Measurements from ENCODE around the gene KY.

KY gene

GRCh38 chr3:134608023-134608770 lies 42.6 kb downstream of the KY start:
- H3K9ac ChIP-seq (ENCODE audit: low read length): no peak overlapping the region
- no peak overlapping the region for H3K27ac ChIP-seq (ENCODE audit: low read depth, low read length)
- H3K36me3 ChIP-seq (ENCODE audit: control insufficient read depth, insufficient read depth, low read length): no peaks in the 10 kb centered on the region
- no peak overlapping the region for H3K4me3 ChIP-seq (ENCODE audit: low read length)
- H3K27me3 ChIP-seq (ENCODE audit: control insufficient read depth, insufficient read depth, low read length): no peaks in the 10 kb centered on the region
- no peaks in the 10 kb centered on the region for H3K4me1 ChIP-seq (ENCODE audit: control insufficient read depth, insufficient read depth, low read length)

GRCh38 chr3:134607054-134608022 lies 43.5 kb downstream of the KY start:
- Histone ChIP-seq H3K4me3 (ENCODE audit: low read length) (no peak overlapping the region), H3K27me3 (ENCODE audit: control insufficient read depth, insufficient read depth, low read length) (no peaks in the 10 kb centered on the region), H3K27ac (ENCODE audit: low read depth, low read length) (no peak overlapping the region), H3K36me3 (ENCODE audit: control insufficient read depth, insufficient read depth, low read length) (no peaks in the 10 kb centered on the region), H3K9ac (ENCODE audit: low read length) (no peak overlapping the region), H3K4me1 (ENCODE audit: control insufficient read depth, insufficient read depth, low read length) (no peaks in the 10 kb centered on the region)

GRCh38 chr3:134606033-134607025 lies 44.5 kb downstream of the KY start:
- H3K4me3 ChIP-seq (ENCODE audit: low read length): no peak overlapping the region
- H3K36me3 ChIP-seq (ENCODE audit: control insufficient read depth, insufficient read depth, low read length): no peaks in the 10 kb centered on the region
- H3K9ac ChIP-seq (ENCODE audit: low read length): no peak overlapping the region
- no peaks in the 10 kb centered on the region for H3K4me1 ChIP-seq (ENCODE audit: control insufficient read depth, insufficient read depth, low read length)
- H3K27ac ChIP-seq (ENCODE audit: low read depth, low read length): no peak overlapping the region
- H3K27me3 ChIP-seq (ENCODE audit: control insufficient read depth, insufficient read depth, low read length): no peaks in the 10 kb centered on the region

- H3K36me3 ChIP-seq (ENCODE audit: control insufficient read depth, insufficient read depth, low read length): no peaks in the 10 kb centered on the region
- H3K27me3 ChIP-seq (ENCODE audit: control insufficient read depth, insufficient read depth, low read length): no peaks in the 10 kb centered on the region
- H3K27ac ChIP-seq (ENCODE audit: low read depth, low read length): no peak overlapping the region
- no peak overlapping the region for H3K4me3 ChIP-seq (ENCODE audit: low read length)
- no peak overlapping the region for H3K9ac ChIP-seq (ENCODE audit: low read length)
- no peaks in the 10 kb centered on the region for H3K4me1 ChIP-seq (ENCODE audit: control insufficient read depth, insufficient read depth, low read length)
These were observed 45.3 kb downstream of the KY start for GRCh38 chr3:134605556-134605955.

- Histone ChIP-seq H3K27ac (ENCODE audit: low read depth, low read length) (no peak overlapping the region), H3K27me3 (ENCODE audit: control insufficient read depth, insufficient read depth, low read length) (no peaks in the 10 kb centered on the region), H3K4me1 (ENCODE audit: control insufficient read depth, insufficient read depth, low read length) (no peaks in the 10 kb centered on the region), H3K36me3 (ENCODE audit: control insufficient read depth, insufficient read depth, low read length) (no peaks in the 10 kb centered on the region), H3K4me3 (ENCODE audit: low read length) (no peak overlapping the region), H3K9ac (ENCODE audit: low read length) (no peak overlapping the region)
These were observed 46.9 kb downstream of the KY start for GRCh38 chr3:134603956-134604355.

GRCh38 chr3:134603480-134603879 lies 47.3 kb downstream of the KY start:
- no peaks in the 10 kb centered on the region for H3K27me3 ChIP-seq (ENCODE audit: control insufficient read depth, insufficient read depth, low read length)
- no peak overlapping the region for H3K4me3 ChIP-seq (ENCODE audit: low read length)
- H3K36me3 ChIP-seq (ENCODE audit: control insufficient read depth, insufficient read depth, low read length): no peaks in the 10 kb centered on the region
- no peak overlapping the region for H3K9ac ChIP-seq (ENCODE audit: low read length)
- H3K27ac ChIP-seq (ENCODE audit: low read depth, low read length): no peak overlapping the region
- H3K4me1 ChIP-seq (ENCODE audit: control insufficient read depth, insufficient read depth, low read length): no peaks in the 10 kb centered on the region

- Histone ChIP-seq H3K27me3 (ENCODE audit: control insufficient read depth, insufficient read depth, low read length) (no peaks in the 10 kb centered on the region), H3K4me1 (ENCODE audit: control insufficient read depth, insufficient read depth, low read length) (no peaks in the 10 kb centered on the region), H3K4me3 (ENCODE audit: low read length) (no peak overlapping the region), H3K36me3 (ENCODE audit: control insufficient read depth, insufficient read depth, low read length) (no peaks in the 10 kb centered on the region), H3K9ac (ENCODE audit: low read length) (no peak overlapping the region), H3K27ac (ENCODE audit: low read depth, low read length) (no peak overlapping the region)
These were observed 48.4 kb downstream of the KY start for GRCh38 chr3:134602440-134602814.

GRCh38 chr3:134601539-134602439 lies 49.0 kb downstream of the KY start:
- no peak overlapping the region for H3K27ac ChIP-seq (ENCODE audit: low read depth, low read length)
- no peaks in the 10 kb centered on the region for H3K4me1 ChIP-seq (ENCODE audit: control insufficient read depth, insufficient read depth, low read length)
- no peak overlapping the region for H3K4me3 ChIP-seq (ENCODE audit: low read length)
- H3K9ac ChIP-seq (ENCODE audit: low read length): no peak overlapping the region
- no peaks in the 10 kb centered on the region for H3K27me3 ChIP-seq (ENCODE audit: control insufficient read depth, insufficient read depth, low read length)
- no peaks in the 10 kb centered on the region for H3K36me3 ChIP-seq (ENCODE audit: control insufficient read depth, insufficient read depth, low read length)

GRCh38 chr3:134600685-134601463 lies 49.9 kb downstream of the KY start:
- Histone ChIP-seq H3K27me3 (ENCODE audit: control insufficient read depth, insufficient read depth, low read length) (no peaks in the 10 kb centered on the region), H3K9ac (ENCODE audit: low read length) (no peak overlapping the region), H3K27ac (ENCODE audit: low read depth, low read length) (no peak overlapping the region), H3K36me3 (ENCODE audit: control insufficient read depth, insufficient read depth, low read length) (no peaks in the 10 kb centered on the region), H3K4me3 (ENCODE audit: low read length) (no peak overlapping the region), H3K4me1 (ENCODE audit: control insufficient read depth, insufficient read depth, low read length) (no peaks in the 10 kb centered on the region)

- H3K9ac ChIP-seq (ENCODE audit: low read length): no peak overlapping the region
- H3K4me1 ChIP-seq (ENCODE audit: control insufficient read depth, insufficient read depth, low read length): no peaks in the 10 kb centered on the region
- no peak overlapping the region for H3K27ac ChIP-seq (ENCODE audit: low read depth, low read length)
- H3K36me3 ChIP-seq (ENCODE audit: control insufficient read depth, insufficient read depth, low read length): no peaks in the 10 kb centered on the region
- no peak overlapping the region for H3K4me3 ChIP-seq (ENCODE audit: low read length)
- no peaks in the 10 kb centered on the region for H3K27me3 ChIP-seq (ENCODE audit: control insufficient read depth, insufficient read depth, low read length)
These were observed 50.6 kb downstream of the KY start for GRCh38 chr3:134600206-134600605.
